Hepatocyte (in vitro differentiated cells): ENCODE data around the gene IQGAP2.

Source experiments
- CTCF ChIP-seq: fragments of 200-600 bp; sonication (generic); IDR thresholded peaks from 2 replicates; pipeline ENCODE4 v1.5.1; 2016; ENCODE audit warnings: antibody characterized with exemption, mild to moderate bottlenecking; ENCODE audit not compliant: poor library complexity
- EZH2 ChIP-seq: fragments of 200-600 bp; sonication (generic); IDR thresholded peaks from 2 replicates; pipeline ENCODE4 v1.6.1; 2016; ENCODE audit warnings: antibody characterized with exemption, mild to moderate bottlenecking, borderline replicate concordance

DNA sequence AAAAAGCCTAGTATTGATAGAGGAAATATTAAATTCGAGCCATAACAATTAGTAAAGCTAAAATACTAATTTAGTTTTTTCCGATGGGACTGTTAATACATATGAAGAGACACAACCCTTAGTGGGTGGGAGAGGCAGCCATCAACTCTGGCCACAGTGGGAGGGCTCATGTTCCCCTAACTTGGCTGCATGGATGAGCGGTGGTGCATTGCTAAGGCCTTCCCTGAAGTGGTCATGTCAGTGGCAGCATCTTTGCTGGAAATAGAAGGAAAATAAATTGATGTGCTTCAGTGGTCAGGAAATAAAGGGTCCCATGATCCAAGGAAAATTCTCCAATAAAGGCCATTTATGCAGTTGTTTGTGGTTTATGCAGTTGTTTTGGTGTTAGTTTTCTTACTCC lies 254.0 kb downstream of the IQGAP2 start:
- TF ChIP-seq CTCF (no peak), EZH2 (no peak)
